GM18507 (cell line): ENCODE measurements around the gene PKDREJ.
"Not testable (repeated sequence)": the region's sequence is repeated elsewhere in the genome, so short reads cannot be mapped to it uniquely, and the experiment has no call there.

Experiments used
- DNase-seq: peaks from one replicate; pipeline ENCODE4 v3.0.0; 2011; ENCODE audit warnings: low read depth; ENCODE audit not compliant: insufficient read length; ENCODE audit errors: extremely low spot score
- FAIRE-seq: peaks from 2 replicates; lab custom pipeline; 2011; peaks lifted over from hg19 to GRCh38; lab: Jason Lieb, UNC

Gene PKDREJ

GRCh38 chr22:46263216-46263590 is at the start of gene PKDREJ:
Gene PKDREJ, minus strand, starts transcription at chr22:46263343. Its CDS starts 21 bp downstream, at chr22:46263322.
- DNase-seq: no peak
- FAIRE-seq: no peak

GRCh38 chr22:46312848-46313247 is 49.7 kb upstream of the PKDREJ start:
- not testable (repeated sequence) for DNase-seq, FAIRE-seq

- DNase-seq (no peak), FAIRE-seq (no peak)
Measured at GRCh38 chr22:46312056-46312455, 48.9 kb upstream of the PKDREJ start.

- DNase-seq (no peak), FAIRE-seq (no peak)
Measured at GRCh38 chr22:46309526-46310085, 46.5 kb upstream of the PKDREJ start.

GRCh38 chr22:46308283-46308988 is 45.3 kb upstream of the PKDREJ start:
- FAIRE-seq: no peak
- DNase-seq: no peak

GRCh38 chr22:46303347-46303965 is 40.3 kb upstream of the PKDREJ start:
- no peak for DNase-seq
- FAIRE-seq: no peak

- DNase-seq (no peak), FAIRE-seq (no peak)
Measured at GRCh38 chr22:46300491-46300890, 37.3 kb upstream of the PKDREJ start.

- no peak for FAIRE-seq
- no peak for DNase-seq
Measured at GRCh38 chr22:46299101-46299500, 36.0 kb upstream of the PKDREJ start.

- DNase-seq: no peak
Measured at GRCh38 chr22:46297151-46297812, 34.1 kb upstream of the PKDREJ start.

GRCh38 chr22:46296257-46297150 is 33.4 kb upstream of the PKDREJ start, which contains the start of gene GTSE1:
Gene GTSE1, plus strand, starts transcription at chr22:46296870. Its CDS starts 531 bp downstream, at chr22:46297401.
- FAIRE-seq: peak; percentile 98
- DNase-seq: peak; percentile 99

More at GRCh38 chr22:46297151-46297812, 34.1 kb upstream of the PKDREJ start:
- peak; percentile 12 for FAIRE-seq

GRCh38 chr22:46295277-46295971 is 32.3 kb upstream of the PKDREJ start:
- FAIRE-seq: no peak

GRCh38 chr22:46294784-46295183 is 31.6 kb upstream of the PKDREJ start:
- FAIRE-seq (no peak), DNase-seq (no peak)

More at GRCh38 chr22:46295277-46295971, 32.3 kb upstream of the PKDREJ start:
- DNase-seq: no peak

- DNase-seq (no peak), FAIRE-seq (no peak)
Measured at GRCh38 chr22:46293577-46294260, 30.6 kb upstream of the PKDREJ start.

GRCh38 chr22:46292732-46293131 is 29.6 kb upstream of the PKDREJ start:
- DNase-seq: no peak
- FAIRE-seq: no peak

- DNase-seq (no peak), FAIRE-seq (no peak)
Measured at GRCh38 chr22:46292173-46292572, 29.0 kb upstream of the PKDREJ start.

- FAIRE-seq (no peak), DNase-seq (no peak)
Measured at GRCh38 chr22:46290843-46291785, 28.0 kb upstream of the PKDREJ start.
